ENCODE results near the gene VCX2.

DNA sequence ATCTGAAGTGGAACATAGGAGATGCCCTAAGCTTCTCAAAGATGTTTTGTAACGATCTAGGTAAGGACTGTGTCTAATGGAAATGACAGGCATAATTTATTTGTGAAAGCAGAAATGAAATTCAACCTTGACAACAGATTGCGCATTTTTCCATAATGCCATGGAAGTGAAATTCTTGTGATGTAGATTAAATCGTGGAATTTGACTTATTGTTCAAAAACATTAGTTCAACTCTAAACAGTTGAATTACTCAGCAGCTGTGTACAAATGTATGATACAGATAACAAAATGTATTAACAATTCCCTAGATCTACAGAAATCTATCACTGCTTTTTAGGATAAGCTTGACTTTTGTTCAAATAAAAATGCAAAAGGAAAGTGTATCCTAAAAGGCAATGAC lies 44.4 kb downstream of the VCX2 start:
- TF ChIP-seq, protein P1, sequence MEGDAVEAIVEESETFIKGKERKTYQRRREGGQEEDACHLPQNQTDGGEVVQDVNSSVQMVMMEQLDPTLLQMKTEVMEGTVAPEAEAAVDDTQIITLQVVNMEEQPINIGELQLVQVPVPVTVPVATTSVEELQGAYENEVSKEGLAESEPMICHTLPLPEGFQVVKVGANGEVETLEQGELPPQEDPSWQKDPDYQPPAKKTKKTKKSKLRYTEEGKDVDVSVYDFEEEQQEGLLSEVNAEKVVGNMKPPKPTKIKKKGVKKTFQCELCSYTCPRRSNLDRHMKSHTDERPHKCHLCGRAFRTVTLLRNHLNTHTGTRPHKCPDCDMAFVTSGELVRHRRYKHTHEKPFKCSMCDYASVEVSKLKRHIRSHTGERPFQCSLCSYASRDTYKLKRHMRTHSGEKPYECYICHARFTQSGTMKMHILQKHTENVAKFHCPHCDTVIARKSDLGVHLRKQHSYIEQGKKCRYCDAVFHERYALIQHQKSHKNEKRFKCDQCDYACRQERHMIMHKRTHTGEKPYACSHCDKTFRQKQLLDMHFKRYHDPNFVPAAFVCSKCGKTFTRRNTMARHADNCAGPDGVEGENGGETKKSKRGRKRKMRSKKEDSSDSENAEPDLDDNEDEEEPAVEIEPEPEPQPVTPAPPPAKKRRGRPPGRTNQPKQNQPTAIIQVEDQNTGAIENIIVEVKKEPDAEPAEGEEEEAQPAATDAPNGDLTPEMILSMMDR (conservative IDR thresholded peaks at IDR 0.05 in 1 of 2, IDR thresholded peaks at IDR 0.05 in 1 of 2; ENCODE audit: low read depth in 1 of 2, low read length in 2 of 2): no peak
- no peak for TF ChIP-seq EZH2 (IDR thresholded peaks at IDR 0.05; ENCODE audit: low read length, missing control alignments)
